HepG2 (cell line): ENCODE data around the gene MARCHF2. TPM values are rescaled to one million over a fixed set of nuclear protein-coding genes. Genes with fewer than 3 reads are reported as not detected.

ENCODE experiments used
- ATAC-seq: fragments of 200-7000 bp; cut with Tn5 transposase; 3 replicates; pipeline ENCODE4 v1.9.1; 2020; ENCODE audit warnings: mild to moderate bottlenecking, moderate library complexity
- BruUV-seq: library from RNA; stranded (reverse); fragments of 400-500 nt; replicated peaks from 2 replicates; lab custom pipeline; 2021; lab: Mats Ljungman, UMichigan
- CTCF ChIA-PET: fragments of 300-600 bp; formaldehyde crosslinking; extraction: SDS; loops from one replicate; lab custom pipeline; 2021; ENCODE audit warnings: low total read pairs, inconsistent platforms, low intra/inter-chr PET ratio; lab: Yijun Ruan, JAX
- POLR2A ChIA-PET: fragments of 350-600 bp; sonication (Branson Sonifier 250); formaldehyde crosslinking; loops from one replicate; lab custom pipeline; 2020; ENCODE audit warnings: antibody characterized with exemption, inconsistent platforms; lab: Yijun Ruan, JAX
- DNase-seq: peaks from one replicate; pipeline ENCODE4 v3.0.0-alpha.2; 2015; ENCODE audit warnings: low spot score
- FAIRE-seq: peaks from 3 replicates; lab custom pipeline; 2011; peaks lifted over from hg19 to GRCh38; lab: Jason Lieb, UNC
- H2AFZ ChIP-seq: one replicate; pipeline ENCODE4 v1.6.1; 2011; ENCODE audit warnings: low read length, inconsistent platforms
- H3K27ac ChIP-seq: fragments of 300-600 bp; 3 replicates; pipeline ENCODE4 v1.8.0; 2011; ENCODE audit warnings: mixed run types, mild to moderate bottlenecking, mixed read lengths, low read length, inconsistent platforms; ENCODE audit not compliant: insufficient read depth; ENCODE audit errors: extremely low read length
- H3K27me3 ChIP-seq, 2 experiments: fragments of 200-600 bp in 1 of 2; 2 replicates in 1 of 2; 3 replicates in 1 of 2; pipeline versions ENCODE4 v1.6.0 to v1.8.0; 2011; ENCODE audit warnings: low read length in 2 of 2, mild to moderate bottlenecking in 2 of 2, moderate library complexity in 2 of 2, inconsistent platforms in 1 of 2; ENCODE audit not compliant: insufficient read depth in 2 of 2, control insufficient read depth in 1 of 2
- H3K36me3 ChIP-seq, 2 experiments: fragments of 200-600 bp in 1 of 2; replicated peaks in 1 of 2; 2 replicates in 1 of 2; 3 replicates in 1 of 2; pipeline versions ENCODE4 v1.5.1 to v1.8.0; 2011; ENCODE audit warnings: low read length in 2 of 2, inconsistent platforms in 1 of 2; ENCODE audit not compliant: insufficient read depth in 2 of 2, control insufficient read depth in 1 of 2
- H3K4me1 ChIP-seq: 2 replicates; pipeline ENCODE4 v1.5.1; 2012; ENCODE audit warnings: low read length, inconsistent platforms; ENCODE audit not compliant: insufficient read depth
- H3K4me2 ChIP-seq: 2 replicates; pipeline ENCODE4 v1.6.0; 2011; ENCODE audit warnings: low read depth, low read length, inconsistent platforms
- H3K4me3 ChIP-seq, 3 experiments: fragments of 200-600 bp in 1 of 3; sonication (generic), shearing (Covaris generic) in 1 of 3; replicated peaks in 1 of 3; 2 replicates each; pipeline ENCODE4 v1.5.1; 2011 to 2016; ENCODE audit warnings: low read length in 3 of 3, inconsistent platforms in 2 of 3, low read depth in 2 of 3, mild to moderate bottlenecking in 2 of 3, control low read depth in 1 of 3, mixed read lengths in 1 of 3; ENCODE audit not compliant: insufficient read depth in 1 of 3
- H3K79me2 ChIP-seq: one replicate; pipeline ENCODE4 v1.6.1; 2011; ENCODE audit warnings: low read length, inconsistent platforms; ENCODE audit not compliant: insufficient read depth
- H3K9ac ChIP-seq: 2 replicates; pipeline ENCODE4 v1.6.0; 2011; ENCODE audit warnings: mild to moderate bottlenecking, low read depth, low read length, inconsistent platforms; ENCODE audit not compliant: insufficient read depth
- H3K9me3 ChIP-seq: 2 replicates; pipeline ENCODE4 v1.5.1; 2012; ENCODE audit warnings: mild to moderate bottlenecking, low read length
- H4K20me1 ChIP-seq: 2 replicates; pipeline ENCODE4 v1.6.0; 2011; ENCODE audit warnings: inconsistent platforms, mild to moderate bottlenecking, low read length, moderate library complexity; ENCODE audit not compliant: insufficient read depth
- EP300 ChIP-seq, 3 experiments: sonication (generic) in 1 of 3; formaldehyde crosslinking in 1 of 3; IDR thresholded peaks; 2 replicates each; pipeline versions ENCODE4 v1.5.1 to v1.6.1; 2011 to 2020; ENCODE audit warnings: low read depth in 2 of 3, low read length in 2 of 3, borderline replicate concordance in 1 of 3, improper control_type of control experiment in 1 of 3, mild to moderate bottlenecking in 1 of 3, missing genetic modification reagents in 1 of 3, moderate library complexity in 1 of 3
- KDM3A ChIP-seq: IDR thresholded peaks from 2 replicates; pipeline ENCODE4 v1.6.1; 2018; ENCODE audit warnings: low read depth, missing compliant biosample characterization
- POLR2AphosphoS2 ChIP-seq: IDR thresholded peaks from 2 replicates; pipeline ENCODE4 v1.6.1; 2011; ENCODE audit warnings: low read depth, low read length, improper control_type of control experiment
- POLR2G ChIP-seq: fragments of 200-400 bp; formaldehyde crosslinking; IDR thresholded peaks from 2 replicates; pipeline ENCODE4 v1.6.1; 2018; ENCODE audit warnings: mild to moderate bottlenecking, low read depth, low read length, moderate library complexity
- RBM39 ChIP-seq: fragments of 200-400 bp; formaldehyde crosslinking; IDR thresholded peaks from one replicate; pipeline ENCODE4 v1.6.1; 2018; ENCODE audit warnings: antibody characterized with exemption, mild to moderate bottlenecking, low read depth, low read length; ENCODE audit not compliant: poor library complexity, severe bottlenecking
- TBX3 ChIP-seq: fragments of 450-650 bp; IDR thresholded peaks from 2 replicates; pipeline ENCODE4 v1.6.1; 2017; ENCODE audit warnings: antibody characterized with exemption, mild to moderate bottlenecking, inconsistent platforms, borderline replicate concordance
- ZNF317 ChIP-seq: sonication (generic); formaldehyde crosslinking; IDR thresholded peaks from 2 replicates; pipeline ENCODE4 v1.5.0; 2020; ENCODE audit warnings: mild to moderate bottlenecking, missing genetic modification reagents
- ZNF337 ChIP-seq: sonication (generic); formaldehyde crosslinking; IDR thresholded peaks from 2 replicates; pipeline ENCODE4 v1.5.1; 2020; ENCODE audit warnings: missing genetic modification reagents, low read depth, mild to moderate bottlenecking, borderline replicate concordance
- ZNF354B ChIP-seq: sonication (generic); formaldehyde crosslinking; IDR thresholded peaks from 2 replicates; pipeline ENCODE4 v1.8.0; 2022; ENCODE audit warnings: mild to moderate bottlenecking, missing genetic modification reagents
- ZNF383 ChIP-seq: sonication (generic); formaldehyde crosslinking; IDR thresholded peaks from 2 replicates; pipeline ENCODE4 v1.4.0; 2020; ENCODE audit warnings: missing genetic modification reagents, mild to moderate bottlenecking, borderline replicate concordance
- ZNF557 ChIP-seq: sonication (generic); formaldehyde crosslinking; IDR thresholded peaks from 2 replicates; pipeline ENCODE4 v1.4.0; 2020; ENCODE audit warnings: missing genetic modification reagents
- ZNF775 ChIP-seq: sonication (generic); formaldehyde crosslinking; IDR thresholded peaks from 2 replicates; pipeline ENCODE4 v1.4.0; 2020; ENCODE audit warnings: missing genetic modification reagents, mild to moderate bottlenecking, moderate library complexity, borderline replicate concordance
- ZSCAN9 ChIP-seq: IDR thresholded peaks from 2 replicates; pipeline ENCODE4 v1.6.1; 2016; ENCODE audit warnings: borderline replicate concordance
- WGBS: methylation state at CpG from one replicate; pipeline ENCODE4 v1.1.6; 2017; ENCODE audit warnings: low lambda C conversion rate; 5-methylcytosine and 5-hydroxymethylcytosine counted together
- in situ Hi-C: cut with HindIII; loops from 2 replicates; pipeline ENCODE4 v1.10.0; 2017; ENCODE audit warnings: low pct_unique_long_range_greater_than_20kb; ENCODE audit not compliant: extremely low pct_ligation_motif_present
- intact Hi-C: fragments of 100-400 bp; cut with micrococcal nuclease; formaldehyde crosslinking; loops from one replicate; pipeline ENCODE4 v1.10.0; 2022; ENCODE audit not compliant: unreplicated experiment
- polyA plus RNA-seq, 8 experiments: library from polyadenylated mRNA; depleted of rRNA in 3 of 8; stranded (reverse) in 7 of 8; unstranded in 1 of 8; fragments of >200 nt; fragmentation: Illumina TruSeq in 4 of 8; extraction: Trizol in 4 of 8; gene quantifications; 2 replicates each; pipeline versions ENCODE4 v1.2.1 to v1.2.3, GENCODE V29; 2011 to 2016; ENCODE audit warnings: low read depth in 4 of 8, missing spikeins in 1 of 8, mixed read lengths in 1 of 8; ENCODE audit not compliant: insufficient read depth in 1 of 8
- total RNA-seq, 5 experiments: library from RNA; depleted of rRNA; stranded (reverse); fragments of >200 nt; fragmentation: Illumina TruSeq; extraction: Trizol; gene quantifications; 2 replicates each; pipeline ENCODE4 v1.2.3, GENCODE V29; 2016; ENCODE audit warnings: low read depth in 1 of 5
- TF ChIP-seq, protein P1 (sequence below), 2 experiments: sonication (generic) in 1 of 2; formaldehyde crosslinking in 1 of 2; IDR thresholded peaks; 2 replicates each; pipeline versions ENCODE4 v1.4.0 to v1.6.1; 2018 to 2020; ENCODE audit warnings: missing genetic modification reagents in 2 of 2, borderline replicate concordance in 1 of 2, low read depth in 1 of 2, mild to moderate bottlenecking in 1 of 2, missing biosample characterization in 1 of 2

Gene MARCHF2
- total and polyA plus RNA-seq, 2 of the 13 experiments (the other 11 are each of a cell fraction or from before 2014, with no cell fraction given) = 12.7 to 13.0 TPM

DNA sequence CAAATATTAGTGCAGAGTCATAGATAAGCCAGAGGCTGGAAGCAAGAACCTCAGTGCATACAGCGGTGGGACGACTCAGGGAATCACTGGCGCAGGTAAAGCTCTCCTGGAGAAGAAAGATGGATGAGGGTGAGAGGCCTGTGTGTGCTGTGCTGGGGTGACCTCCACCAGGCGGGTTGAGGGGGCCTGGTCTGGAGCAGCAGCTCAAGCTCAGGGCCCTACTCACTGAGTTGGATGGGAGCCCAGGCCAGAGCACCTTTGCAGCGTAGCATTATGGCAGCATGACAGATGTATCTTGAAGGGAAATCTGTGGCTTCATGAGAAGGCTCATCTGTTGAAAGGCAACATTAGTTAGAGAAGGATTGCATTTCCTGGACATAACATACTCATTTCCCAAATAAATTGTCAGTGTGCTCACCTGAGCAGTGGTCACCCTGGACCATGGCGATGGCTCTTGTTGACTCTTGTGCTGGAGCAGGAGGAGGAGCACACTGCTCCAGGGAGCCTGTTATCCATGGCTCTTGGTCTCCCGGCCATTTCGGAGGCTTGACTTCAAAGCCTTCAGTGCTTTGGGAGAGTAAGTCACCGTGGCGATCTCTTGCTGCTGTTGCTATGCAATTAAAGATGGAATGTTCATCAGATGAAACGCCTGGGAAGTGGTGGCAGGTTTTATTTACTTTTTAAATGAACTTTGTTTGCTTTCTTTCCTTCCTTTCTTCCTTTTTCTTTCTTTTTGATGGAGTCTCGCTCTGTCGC lies 56.7 kb downstream of the MARCHF2 start:
- intact Hi-C loops = no loop called here
- no TSS peak for BruUV-seq
- Histone ChIP-seq H3K4me1 (no peaks in the 10 kb centered on the region), H3K4me3 (no peak overlapping the region), H3K27ac (no peak overlapping the region), H3K79me2 (peaks cover 28% of the 10 kb centered on the region), H2AFZ (no peak overlapping the region), H3K4me2 (no peak overlapping the region), H4K20me1 (peaks cover 5% of the 10 kb centered on the region; the same call in 1 of the 2 replicates), H3K27me3 (no peaks in the 10 kb centered on the region), H3K36me3 (peaks cover 46 to 85% of the 10 kb centered on the region in 2 experiments), H3K9ac (no peak overlapping the region), H3K9me3 (no peaks in the 10 kb centered on the region)
- ATAC-seq = no peak
- ChIA-PET POLR2A (no interaction called here), CTCF (no interaction called here)
- 92% methylated on average over 12 of the region's 13 CpGs for WGBS
- in situ Hi-C loops = no loop called here
- TF ChIP-seq POLR2AphosphoS2 = peak; percentile 12; the same call in 1 of the 2 replicates
- TF ChIP-seq EP300 (IDR thresholded peaks at IDR 0.05; ENCODE audit: low read depth in 2 of 2, low read length in 2 of 2) = no peak
- TF ChIP-seq EP300 (CRISPR knock-in tag; IDR thresholded peaks at IDR 0.05; ENCODE audit: borderline replicate concordance) = no peak
- no peak for FAIRE-seq
- DNase-seq = no peak

DNA sequence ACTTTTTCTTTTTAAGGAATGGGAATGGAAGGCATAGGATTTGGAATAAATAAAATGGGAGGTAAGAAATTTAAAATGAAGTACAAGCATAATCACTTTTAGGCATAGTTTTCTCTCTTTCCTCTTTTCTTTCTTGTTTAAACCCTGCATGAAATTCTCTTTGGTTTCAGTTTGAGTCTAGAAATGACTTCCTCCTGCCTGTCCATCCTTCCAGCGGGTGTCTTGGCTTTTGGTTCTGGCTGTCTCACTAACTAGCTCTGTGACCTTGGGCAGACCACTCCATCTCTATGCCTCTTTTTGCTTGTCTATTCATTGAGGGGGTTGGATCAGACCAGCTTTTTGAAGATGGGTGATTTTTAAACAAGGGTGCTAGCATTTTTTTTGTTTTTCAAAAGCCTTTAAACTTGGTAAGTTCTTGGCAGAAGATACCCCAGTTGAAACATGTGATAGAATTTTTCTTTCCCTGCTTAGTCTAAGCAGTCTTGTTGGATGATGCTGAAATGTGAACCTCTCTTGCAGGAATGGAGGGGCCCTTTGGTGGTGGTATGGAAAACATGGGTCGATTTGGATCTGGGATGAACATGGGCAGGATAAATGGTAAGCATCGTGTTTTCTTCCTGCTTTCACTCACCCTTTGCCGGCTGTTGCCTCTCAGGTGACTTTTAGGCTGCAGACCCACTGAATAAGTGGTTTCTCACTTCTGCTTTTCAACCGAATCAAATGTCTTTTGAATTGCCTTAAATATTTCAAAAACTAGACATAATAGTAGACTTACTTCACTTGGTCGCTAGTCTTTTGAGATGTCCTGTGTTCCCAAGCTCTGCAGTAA lies 60.8 kb downstream of the MARCHF2 start:
- FAIRE-seq (no peak), ATAC-seq (no peak), DNase-seq (no peak)
- Histone ChIP-seq H3K27me3 (no peaks in the 10 kb centered on the region), H2AFZ (no peak overlapping the region), H3K4me3 (no peak overlapping the region), H3K9ac (no peak overlapping the region), H3K4me2 (no peak overlapping the region), H3K79me2 (peaks cover 46% of the 10 kb centered on the region), H3K9me3 (no peaks in the 10 kb centered on the region), H4K20me1 (peaks cover 24% of the 10 kb centered on the region), H3K27ac (no peak overlapping the region), H3K36me3 (peaks cover 49 to 90% of the 10 kb centered on the region in 2 experiments), H3K4me1 (no peaks in the 10 kb centered on the region)
- CTCF ChIA-PET = no interaction called here
- no peak for TF ChIP-seq ZNF337
- TF ChIP-seq KDM3A (CRISPR knock-in tag) = no peak
- TF ChIP-seq ZNF557 (CRISPR knock-in tag) = no peak
- no peak for TF ChIP-seq ZNF383 (CRISPR knock-in tag)
- TF ChIP-seq ZNF317 (CRISPR knock-in tag) = no peak
- no peak for TF ChIP-seq ZNF354B (CRISPR knock-in tag)
- TF ChIP-seq ZSCAN9 = no peak
- TF ChIP-seq TBX3 = no peak
- TF ChIP-seq, protein P1, sequence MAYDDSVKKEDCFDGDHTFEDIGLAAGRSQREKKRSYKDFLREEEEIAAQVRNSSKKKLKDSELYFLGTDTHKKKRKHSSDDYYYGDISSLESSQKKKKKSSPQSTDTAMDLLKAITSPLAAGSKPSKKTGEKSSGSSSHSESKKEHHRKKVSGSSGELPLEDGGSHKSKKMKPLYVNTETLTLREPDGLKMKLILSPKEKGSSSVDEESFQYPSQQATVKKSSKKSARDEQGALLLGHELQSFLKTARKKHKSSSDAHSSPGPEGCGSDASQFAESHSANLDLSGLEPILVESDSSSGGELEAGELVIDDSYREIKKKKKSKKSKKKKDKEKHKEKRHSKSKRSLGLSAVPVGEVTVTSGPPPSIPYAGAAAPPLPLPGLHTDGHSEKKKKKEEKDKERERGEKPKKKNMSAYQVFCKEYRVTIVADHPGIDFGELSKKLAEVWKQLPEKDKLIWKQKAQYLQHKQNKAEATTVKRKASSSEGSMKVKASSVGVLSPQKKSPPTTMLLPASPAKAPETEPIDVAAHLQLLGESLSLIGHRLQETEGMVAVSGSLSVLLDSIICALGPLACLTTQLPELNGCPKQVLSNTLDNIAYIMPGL (CRISPR knock-in tag; IDR thresholded peaks at IDR 0.05; ENCODE audit: borderline replicate concordance in 1 of 2, low read depth in 1 of 2) = no peak
- no peak for TF ChIP-seq RBM39
- no peak for TF ChIP-seq ZNF775
- no peak for TF ChIP-seq POLR2G
- 93% methylated on average over 6 of the region's 6 CpGs for WGBS
- no TSS peak for BruUV-seq
- POLR2A ChIA-PET = no interaction called here
- in situ Hi-C loops (no loop called here), intact Hi-C loops (no loop called here)
